Measurements from ENCODE around the gene ARHGAP26.

DNA sequence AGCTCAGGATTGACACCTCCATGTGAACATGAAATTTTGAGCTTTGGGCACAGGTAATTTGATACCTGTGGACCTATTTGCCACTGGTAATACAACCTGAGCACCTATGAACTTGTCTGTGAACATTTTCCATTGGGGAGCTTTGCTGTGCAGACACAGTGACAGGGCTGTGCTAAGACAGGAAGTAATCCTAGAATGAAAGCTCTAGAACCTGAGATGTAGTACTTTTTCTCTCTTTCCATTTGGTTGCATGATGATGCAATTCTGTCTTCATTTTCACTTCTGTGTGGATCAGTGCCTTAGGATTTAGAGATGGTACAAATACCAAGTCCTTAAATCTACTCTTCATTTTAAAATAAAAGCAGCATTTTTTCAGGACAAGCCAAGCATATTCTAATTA is 416.4 kb downstream of the ARHGAP26 start:
- TF ChIP-seq CTCF (IDR thresholded peaks at IDR 0.05), result no peak
- TF ChIP-seq POLR2A (IDR thresholded peaks at IDR 0.05), result no peak
- TF ChIP-seq EP300 (IDR thresholded peaks at IDR 0.05), result no peak
